IPS-NIHi11 (cell line): ENCODE results near the gene RADX.

Experiments
- DNase-seq: peaks from one replicate; pipeline ENCODE4 v3.0.0; 2012; ENCODE audit warnings: mixed read lengths, low spot score

RADX gene

DNA sequence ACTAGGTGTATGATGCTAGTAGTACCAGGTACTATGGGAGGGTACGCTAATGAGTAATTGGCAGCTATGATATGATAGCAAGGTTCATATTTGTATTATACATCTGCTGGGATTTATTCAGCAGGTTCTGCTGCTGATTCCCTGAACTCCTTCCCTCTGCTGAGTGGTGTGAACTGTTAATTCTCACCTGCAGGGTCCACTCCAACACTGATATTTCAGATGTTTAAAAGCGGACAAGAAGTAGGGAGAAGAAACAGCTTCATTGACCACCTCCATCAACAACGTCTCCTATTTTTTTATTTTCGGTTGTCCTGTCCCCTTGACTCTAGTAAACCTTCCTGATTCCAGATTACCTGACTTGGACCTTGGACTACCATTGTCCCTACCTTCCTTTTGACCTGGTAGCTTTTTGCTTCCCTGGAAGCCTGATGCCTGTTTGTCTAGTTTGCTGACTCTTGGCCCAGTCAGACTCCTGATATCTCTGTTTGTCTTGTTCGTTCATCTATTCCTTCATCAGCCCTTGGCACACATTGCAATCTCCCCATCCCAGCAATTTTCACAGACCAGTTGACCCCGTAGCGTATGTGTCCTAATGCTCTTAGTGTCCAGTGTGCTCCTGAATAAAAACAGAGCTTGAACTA is 80.8 kb downstream of the RADX start:
- DNase-seq = no peak

DNA sequence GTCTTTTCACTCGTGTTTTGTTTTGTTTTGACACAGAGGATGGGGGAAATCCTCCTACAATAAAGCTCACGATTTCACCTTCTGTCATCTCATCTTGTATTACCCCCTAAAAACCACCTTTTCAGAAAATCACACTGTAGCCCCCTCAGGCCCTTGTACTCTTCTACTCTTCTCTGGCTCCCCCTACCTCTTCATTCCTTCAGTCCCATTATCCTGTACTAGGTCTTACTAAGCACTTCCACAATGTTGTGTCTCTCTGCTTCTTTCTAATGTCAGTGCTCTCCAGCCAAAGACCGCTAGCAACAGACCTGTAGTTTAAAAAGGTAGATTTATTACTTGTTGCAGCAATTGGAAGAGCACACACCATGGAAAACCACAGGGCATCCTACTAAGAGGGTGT is 84.7 kb downstream of the RADX start:
- DNase-seq = no peak

DNA sequence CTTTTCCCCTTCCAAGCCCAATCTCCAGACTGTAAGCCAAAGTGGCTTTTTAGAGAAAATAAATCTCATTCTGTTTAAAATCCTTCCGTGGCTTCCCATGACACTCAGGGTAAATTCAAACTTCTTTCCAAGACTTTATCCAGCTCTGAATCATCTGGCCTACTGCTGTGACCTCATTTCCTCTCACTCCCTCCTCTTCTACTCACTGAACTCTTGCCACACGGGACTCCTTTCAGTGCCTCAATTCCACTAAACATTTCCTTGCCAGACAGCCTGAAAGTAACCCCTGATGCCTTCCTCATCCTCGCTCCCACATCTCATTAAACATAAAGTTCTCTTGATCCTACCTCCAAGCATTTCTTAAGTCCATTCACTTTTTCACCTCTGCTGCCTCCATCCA is 86.9 kb downstream of the RADX start:
- no peak for DNase-seq

DNA sequence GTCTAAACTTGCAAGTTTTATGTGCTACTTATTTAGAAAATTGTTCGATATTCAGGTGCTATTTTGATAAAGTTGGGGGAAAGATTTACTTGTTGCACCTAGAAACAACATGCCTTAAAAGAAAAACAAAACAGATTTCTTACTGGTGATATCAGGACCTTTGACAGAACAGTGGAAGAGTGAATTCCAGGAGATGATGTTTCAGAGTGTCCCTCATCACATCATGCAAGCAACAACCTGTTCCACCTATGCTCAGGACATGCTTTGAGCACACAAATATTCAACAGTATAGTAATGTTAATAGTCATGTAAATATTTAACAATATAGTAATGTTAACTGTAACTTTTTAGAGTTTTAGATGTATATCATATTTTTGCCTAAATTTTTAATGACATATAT is 90.9 kb downstream of the RADX start:
- no peak for DNase-seq

DNA sequence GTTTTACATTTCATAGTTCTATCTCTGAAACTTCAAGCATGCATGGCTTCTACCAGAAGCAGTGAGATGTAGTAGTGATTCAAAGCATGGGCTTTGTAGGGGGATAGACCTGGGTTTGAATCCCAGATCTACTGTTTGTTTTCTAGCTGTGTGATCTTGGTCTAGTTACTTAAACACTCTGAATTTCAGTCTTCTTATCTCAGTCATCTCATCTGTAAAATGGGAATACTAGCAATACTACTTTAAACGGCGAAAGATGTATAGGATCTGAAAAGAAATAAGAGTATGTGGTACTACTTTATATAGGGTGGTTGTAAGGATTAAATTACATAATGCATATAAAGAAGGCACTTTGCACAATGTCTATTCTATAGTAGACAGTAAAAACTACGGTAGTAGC is 94.7 kb downstream of the RADX start:
- DNase-seq = no peak

DNA sequence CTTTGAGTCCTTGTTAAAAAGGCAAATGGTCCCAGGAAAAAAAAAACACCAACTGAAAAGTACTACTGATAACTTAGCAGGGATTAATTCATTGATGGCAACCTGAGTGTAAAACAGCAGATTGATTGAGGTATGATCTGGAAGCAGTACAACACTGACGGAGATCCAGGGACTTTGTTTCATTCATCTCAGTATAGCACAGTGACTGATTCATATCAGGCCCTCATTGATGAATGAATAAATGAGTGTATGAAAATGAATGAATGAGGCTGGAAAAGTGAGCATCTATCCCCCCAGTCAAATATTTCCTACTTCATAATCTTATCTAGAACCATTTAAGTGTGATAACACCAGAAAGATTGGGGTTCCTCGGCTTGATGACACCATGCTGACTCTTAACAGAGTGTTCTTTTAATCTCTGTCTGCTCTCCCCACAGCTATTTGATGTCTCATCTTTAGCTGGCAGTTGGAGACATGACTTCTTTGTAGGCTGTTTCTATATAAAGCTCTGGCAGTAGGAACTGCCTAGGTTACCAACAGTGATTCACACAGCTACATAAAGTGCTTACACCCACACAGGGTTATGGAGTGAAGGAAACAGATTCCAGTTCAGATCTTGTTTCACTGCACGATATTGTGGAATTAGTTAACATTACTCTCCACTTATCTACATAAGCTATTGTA is 96.1 kb downstream of the RADX start:
- no peak for DNase-seq

DNA sequence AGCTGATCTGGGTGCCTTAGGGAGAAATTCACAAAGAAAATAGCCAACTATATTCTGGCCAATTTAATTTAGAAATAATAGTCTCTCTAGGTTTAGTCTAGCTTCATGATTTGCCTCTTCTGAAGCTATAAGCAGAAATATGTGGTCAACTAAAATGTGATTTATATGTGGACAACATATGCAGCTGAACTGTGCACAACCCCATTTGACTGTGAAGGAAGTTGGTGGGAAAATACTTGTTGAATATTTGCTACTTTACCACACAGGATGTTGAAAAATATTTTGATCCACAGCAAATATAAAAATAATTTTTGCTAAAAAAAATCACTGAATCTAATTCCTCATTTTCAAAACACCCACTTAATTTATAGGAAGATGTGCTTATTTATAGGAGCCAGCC is 99.0 kb downstream of the RADX start:
- no peak for DNase-seq

DNA sequence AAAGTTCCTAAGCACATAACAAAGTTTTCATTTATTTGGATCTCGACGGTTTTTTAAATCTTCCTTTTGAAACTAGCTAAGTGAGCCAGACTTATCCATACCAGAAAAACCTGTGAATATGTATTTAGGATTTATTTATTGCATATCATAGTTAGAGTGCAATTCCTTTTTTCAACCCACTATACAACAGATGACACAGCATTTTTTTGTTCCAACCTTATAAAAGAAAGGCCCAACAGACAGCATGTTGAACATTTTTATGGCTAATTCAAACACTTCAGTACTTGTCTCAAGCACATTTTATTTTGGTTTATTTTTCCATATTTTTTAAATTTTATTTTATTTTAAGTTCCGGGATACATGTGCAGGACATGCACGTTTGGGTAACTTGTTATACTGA is 99.6 kb downstream of the RADX start:
- no peak for DNase-seq

DNA sequence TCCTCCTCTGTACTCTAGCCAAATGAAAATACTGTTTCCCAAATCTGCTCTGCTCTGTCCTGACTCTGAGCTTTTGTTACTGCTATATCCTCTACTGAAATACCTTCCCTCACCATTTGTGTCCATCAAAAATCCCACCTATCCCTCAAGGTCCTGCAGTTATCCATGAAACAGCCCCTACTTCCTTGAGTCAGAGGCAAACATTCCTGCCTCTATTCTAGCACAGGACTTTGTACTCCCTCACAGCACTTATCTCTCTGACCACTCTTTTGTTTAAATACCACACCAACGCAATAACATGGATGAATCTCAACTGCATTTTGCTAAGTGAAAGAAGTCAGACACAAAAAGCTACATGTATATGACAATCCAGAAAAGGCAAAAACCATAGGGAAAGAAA is 104.2 kb downstream of the RADX start:
- DNase-seq = no peak

DNA sequence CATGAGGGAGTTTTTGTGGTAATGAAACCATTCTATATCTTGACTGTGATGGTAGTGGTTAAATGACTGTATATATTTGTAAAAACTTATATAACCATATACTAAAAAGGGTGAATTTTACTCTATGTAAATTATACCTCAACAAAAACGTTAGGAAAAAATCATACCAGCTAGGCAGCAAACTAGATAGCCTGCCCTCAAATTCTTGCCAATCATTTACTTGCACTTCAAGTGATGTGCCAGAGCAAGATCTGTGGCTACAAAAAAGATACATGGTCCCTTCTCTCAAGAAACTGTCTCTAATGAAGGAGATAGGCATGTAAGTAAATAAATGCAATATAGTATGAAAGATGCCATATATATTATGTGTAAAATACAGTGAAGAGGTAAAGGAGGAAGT is 104.7 kb downstream of the RADX start:
- DNase-seq = no peak

DNA sequence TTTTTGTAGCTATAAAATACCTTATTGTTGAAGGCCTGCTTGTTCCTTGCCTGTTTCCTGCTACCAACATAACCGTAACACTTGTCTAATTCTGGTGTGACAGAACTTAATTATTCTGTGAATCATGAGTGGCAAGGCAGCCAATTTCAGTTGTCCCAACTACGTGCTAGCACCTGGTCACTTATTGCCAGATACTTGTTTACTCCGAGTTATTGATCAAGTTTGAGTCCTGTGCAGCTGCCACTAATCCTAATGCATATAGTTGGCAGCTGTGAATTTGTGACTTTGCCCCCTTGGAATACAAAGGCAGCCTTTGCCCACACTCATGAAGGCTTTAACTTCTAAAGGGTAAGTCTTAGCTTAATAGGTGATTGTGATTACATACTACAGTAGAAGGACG is 106.9 kb downstream of the RADX start:
- DNase-seq = no peak

DNA sequence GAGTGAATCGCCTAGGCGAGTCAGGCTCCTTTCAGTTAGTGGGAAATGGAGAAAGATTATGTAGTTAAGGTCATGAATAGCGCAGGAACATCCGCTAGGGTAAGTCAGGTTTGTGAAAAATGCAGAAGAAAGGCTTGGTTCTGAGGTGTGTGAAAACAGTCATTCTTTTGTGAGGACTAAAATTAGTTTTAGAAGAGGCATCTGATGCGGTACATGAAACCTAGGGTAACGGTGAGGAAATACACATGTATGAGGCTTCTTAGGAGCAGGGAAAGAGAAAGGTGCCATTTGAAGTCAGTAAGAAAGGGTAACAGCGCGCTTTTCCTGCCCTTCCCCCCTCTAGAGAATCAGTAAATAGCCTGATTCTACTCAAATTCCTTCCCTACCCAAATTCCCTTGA is 114.2 kb downstream of the RADX start:
- DNase-seq = peak; percentile 3

DNA sequence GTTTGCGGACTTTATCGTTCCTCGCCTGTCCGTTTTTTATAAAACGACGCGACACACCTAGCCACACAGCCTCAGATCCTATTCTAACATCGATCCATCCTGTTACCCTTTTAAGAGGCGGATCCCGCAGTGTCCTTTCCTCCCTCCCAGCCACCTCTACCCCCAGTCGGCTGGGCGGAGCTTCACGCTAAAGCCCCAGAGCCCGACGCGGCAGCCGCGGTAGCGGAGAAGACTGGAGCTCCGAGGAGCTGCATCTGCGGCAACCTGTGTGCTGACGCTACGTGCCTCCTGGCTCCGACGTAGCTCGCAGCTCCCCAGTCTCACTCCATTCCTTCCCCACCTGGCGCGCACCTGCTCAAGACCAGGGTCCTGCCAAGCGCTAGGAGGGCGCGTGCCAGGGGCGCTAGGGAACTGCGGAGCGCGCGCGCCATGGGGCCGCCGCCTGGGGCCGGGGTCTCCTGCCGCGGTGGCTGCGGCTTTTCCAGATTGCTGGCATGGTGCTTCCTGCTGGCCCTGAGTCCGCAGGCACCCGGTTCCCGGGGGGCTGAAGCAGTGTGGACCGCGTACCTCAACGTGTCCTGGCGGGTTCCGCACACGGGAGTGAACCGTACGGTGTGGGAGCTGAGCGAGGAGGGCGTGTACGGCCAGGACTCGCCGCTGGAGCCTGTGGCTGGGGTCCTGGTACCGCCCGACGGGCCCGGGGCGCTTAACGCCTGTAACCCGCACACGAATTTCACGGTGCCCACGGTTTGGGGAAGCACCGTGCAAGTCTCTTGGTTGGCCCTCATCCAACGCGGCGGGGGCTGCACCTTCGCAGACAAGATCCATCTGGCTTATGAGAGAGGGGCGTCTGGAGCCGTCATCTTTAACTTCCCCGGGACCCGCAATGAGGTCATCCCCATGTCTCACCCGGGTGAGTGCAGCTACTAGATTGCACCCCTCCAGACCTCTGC is 115.0 kb downstream of the RADX start, which contains the start of gene RNF128:
Gene RNF128 (plus strand): TSS at position 217 of the 953 bp plus-strand sequence. CDS start 213 bp downstream, at position 430.
- peak; percentile 74 for DNase-seq

DNA sequence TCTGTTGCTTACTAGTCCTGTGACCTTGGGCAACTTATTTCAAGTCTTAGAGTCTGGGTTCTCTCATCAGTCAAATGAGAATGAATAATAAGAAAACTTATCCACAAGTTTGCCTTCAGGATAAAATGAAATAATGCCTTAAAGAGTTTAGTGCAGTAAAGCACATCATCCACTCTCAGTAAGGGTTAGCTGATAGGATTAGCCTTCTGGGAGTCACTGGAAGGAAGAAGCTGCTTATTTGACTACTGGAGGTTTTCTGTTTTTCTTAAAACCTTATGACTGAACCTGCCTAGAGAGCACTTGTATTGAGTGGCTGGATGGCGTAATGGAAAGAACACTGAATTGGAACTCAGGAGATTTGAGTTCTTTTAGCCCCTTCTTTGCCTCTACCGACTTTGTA is 116.6 kb downstream of the RADX start:
- no peak for DNase-seq
